ENCODE data around the gene KDM5A. TPM values are rescaled to one million over a fixed set of nuclear protein-coding genes. Genes with fewer than 3 reads are reported as not detected.
"Not testable (repeated sequence)": the region's sequence is repeated elsewhere in the genome, so short reads cannot be mapped to it uniquely, and the experiment has no call there.

KDM5A gene
- total RNA-seq, 1 experiment from 2014 or later = 43.0 TPM

- peak; percentile 39 for DNase-seq (ENCODE audit: low spot score)
Measured at GRCh38 chr12:332581-333205, 56.4 kb downstream of the KDM5A start.

GRCh38 chr12:331287-331686, 57.8 kb downstream of the KDM5A start:
- no peak for DNase-seq (ENCODE audit: low spot score)

GRCh38 chr12:325906-326305, 63.2 kb downstream of the KDM5A start:
- DNase-seq (ENCODE audit: low spot score) = no peak

DNA sequence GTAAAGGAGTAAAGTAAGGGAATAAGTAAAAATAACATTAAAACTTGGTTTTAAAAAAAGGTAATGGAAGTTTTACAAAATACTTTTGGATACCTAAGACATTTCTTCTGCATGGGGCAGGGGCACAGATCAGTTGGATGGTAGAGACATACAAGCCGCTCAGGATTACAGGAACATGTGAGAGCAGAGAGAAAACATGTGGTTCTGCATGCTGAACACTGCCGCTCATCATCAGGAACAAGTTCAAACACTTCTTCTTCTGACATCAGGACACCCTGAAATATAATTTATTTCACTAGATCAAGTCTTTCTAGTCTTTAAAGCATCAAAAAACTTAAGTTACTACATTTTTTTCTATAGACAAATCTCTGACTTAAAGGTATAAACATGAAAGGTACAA, 65.6 kb downstream of the KDM5A start:
- no peak for DNase-seq (ENCODE audit: low spot score)

GRCh38 chr12:321606-322326, 67.4 kb downstream of the KDM5A start:
- DNase-seq (ENCODE audit: low spot score) = no peak

- DNase-seq (ENCODE audit: low spot score) = no peak
Measured at GRCh38 chr12:318759-319515, 70.2 kb downstream of the KDM5A start.

- no peak for DNase-seq (ENCODE audit: low spot score)
Measured at GRCh38 chr12:308511-308910, 80.6 kb downstream of the KDM5A start.

- no peak for DNase-seq (ENCODE audit: low spot score)
Measured at GRCh38 chr12:307406-307805, 81.7 kb downstream of the KDM5A start.

GRCh38 chr12:304805-305204, 84.3 kb downstream of the KDM5A start:
- DNase-seq (ENCODE audit: low spot score) = no peak

DNA sequence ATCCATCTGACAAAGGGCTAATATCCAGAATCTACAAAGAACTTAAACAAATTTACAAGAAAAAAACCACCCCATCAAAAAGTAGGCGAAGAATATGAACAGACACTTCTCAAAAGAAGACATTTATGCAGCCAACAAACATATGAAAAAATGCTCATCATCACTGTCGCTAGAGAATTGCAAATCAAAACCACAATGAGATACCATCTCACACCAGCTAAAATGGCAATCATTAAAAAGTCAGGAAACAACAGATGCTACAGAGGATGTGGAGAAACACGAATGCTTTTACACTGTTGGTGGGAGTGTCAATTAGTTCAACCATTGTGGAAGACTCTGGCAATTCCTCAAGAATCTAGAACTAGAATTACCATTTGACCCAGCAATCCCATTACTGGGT, 86.4 kb downstream of the KDM5A start:
- DNase-seq (ENCODE audit: low spot score) = not testable (repeated sequence)

DNA sequence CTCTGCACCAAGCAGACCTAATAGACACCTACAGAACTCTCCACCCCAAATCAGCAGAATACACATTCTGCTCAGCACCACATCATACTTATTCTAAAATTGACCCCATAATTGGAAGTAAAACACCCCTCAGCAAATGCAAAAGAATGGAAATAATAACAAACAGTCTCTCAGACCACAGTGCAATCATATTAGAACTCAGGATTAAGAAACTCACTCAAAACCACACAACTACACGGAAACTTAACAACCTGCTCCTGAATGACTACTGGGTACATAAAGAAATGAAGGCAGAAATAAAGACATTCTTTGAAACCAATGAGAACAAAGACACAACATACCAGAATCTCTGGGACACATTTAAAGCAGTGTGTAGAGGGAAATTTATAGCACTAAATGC, 89.0 kb downstream of the KDM5A start:
- DNase-seq (ENCODE audit: low spot score) = not testable (repeated sequence)

DNA sequence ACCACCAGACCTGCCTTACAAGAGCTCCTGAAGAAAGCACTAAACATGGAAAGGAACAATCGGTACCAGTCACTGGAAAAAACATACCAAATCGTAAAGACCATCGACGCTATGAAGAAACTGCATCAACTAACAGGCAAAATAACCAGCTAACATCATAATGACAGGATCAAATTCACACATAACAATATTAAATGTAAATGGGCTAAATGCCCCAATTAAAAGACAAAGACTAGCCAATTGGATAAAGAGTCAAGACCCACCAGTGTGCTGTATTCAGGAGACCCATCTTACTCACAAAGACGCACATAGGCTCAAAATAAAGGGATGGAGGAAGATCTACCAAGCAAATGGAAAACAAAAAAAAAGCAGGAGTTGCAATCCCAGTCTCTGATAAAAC, 89.6 kb downstream of the KDM5A start:
- not testable (repeated sequence) for DNase-seq (ENCODE audit: low spot score)

DNA sequence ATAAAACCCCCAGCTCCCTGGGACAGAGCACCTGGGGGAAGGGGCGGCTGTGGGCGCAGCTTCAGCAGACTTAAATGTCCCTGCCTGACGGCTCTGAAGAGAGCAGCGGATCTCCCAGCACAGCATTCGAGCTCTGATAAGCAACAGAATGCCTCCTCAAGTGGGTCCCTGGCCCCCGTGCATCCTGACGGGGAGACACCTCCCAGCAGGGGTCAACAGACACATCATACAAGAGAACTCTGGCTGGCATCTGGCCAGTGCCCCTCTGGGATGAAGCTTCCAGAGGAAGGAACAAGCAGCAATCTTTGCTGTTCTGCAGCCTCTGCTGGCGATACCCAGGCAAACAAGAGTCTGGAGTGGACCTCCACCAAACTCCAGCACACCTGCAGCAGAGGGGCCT, 91.1 kb downstream of the KDM5A start:
- not testable (repeated sequence) for DNase-seq (ENCODE audit: low spot score)

- DNase-seq (ENCODE audit: low spot score) = no peak
Measured at GRCh38 chr12:295132-295531, 94.0 kb downstream of the KDM5A start.

GRCh38 chr12:293199-293598, 95.9 kb downstream of the KDM5A start:
- DNase-seq (ENCODE audit: low spot score) = no peak

- DNase-seq (ENCODE audit: low spot score) = no peak
Measured at GRCh38 chr12:292186-292585, 96.9 kb downstream of the KDM5A start.

- no peak for DNase-seq (ENCODE audit: low spot score)
Measured at GRCh38 chr12:291153-291723, 97.9 kb downstream of the KDM5A start.

GRCh38 chr12:288687-289086, 100.4 kb downstream of the KDM5A start:
- peak; percentile 22 for DNase-seq (ENCODE audit: low spot score)

DNA sequence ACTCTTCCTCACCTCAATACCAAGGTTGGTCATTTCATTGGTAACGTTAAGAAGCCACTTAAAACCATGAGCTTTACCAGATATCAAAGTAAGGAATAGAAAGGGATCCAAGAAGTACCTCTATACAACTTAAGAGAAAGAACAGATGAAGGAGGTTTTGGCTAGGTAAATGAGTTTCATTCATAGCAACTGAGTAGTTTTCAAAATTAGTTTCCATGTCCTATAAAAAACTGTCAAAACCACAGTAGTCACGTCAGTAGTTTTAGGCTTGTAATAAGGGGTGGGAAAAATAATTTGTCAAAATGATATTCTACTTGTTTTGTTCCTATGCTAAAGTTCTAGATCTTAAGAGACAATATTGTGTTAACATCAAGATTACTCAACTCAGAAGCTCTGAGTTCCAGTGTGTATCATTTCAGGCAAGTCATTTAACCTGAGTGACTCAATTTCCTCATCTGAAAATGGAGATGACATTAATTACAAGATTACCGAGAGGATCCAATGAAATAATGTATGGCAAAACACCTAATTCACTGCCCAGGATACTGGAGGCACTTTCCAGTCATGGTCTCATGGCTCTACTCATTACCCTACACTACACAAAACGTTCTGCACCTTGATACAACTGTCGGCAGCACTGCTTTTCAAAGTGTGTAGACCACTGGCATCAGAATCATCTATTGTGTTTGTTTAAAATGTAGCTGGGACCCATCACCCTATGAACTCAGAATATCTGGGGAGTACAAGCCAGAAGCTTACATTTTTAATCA, 102.4 kb downstream of the KDM5A start:
- no peak for DNase-seq (ENCODE audit: low spot score)

DNA sequence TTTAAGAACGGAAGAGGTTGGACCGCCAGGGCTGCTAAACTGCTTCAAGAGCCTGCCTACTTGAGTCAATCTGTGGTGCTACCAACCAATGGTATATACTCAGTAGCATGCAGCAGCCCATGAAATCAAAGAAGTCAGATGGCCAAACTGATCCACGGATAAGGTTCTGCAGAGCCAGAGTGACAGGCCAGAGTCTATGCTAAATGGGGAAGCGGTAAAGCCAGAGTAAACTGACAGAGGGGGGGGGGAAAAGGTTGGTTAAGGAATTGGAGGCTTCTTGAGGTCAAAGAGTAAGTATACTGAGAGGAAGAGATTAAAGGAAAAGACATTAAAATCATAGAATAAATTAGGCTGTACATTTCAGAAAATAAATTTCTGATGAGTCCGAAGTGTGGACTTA, 111.1 kb downstream of the KDM5A start:
- DNase-seq (ENCODE audit: low spot score) = no peak

GRCh38 chr12:275812-276211, 113.3 kb downstream of the KDM5A start:
- DNase-seq (ENCODE audit: low spot score) = no peak

DNA sequence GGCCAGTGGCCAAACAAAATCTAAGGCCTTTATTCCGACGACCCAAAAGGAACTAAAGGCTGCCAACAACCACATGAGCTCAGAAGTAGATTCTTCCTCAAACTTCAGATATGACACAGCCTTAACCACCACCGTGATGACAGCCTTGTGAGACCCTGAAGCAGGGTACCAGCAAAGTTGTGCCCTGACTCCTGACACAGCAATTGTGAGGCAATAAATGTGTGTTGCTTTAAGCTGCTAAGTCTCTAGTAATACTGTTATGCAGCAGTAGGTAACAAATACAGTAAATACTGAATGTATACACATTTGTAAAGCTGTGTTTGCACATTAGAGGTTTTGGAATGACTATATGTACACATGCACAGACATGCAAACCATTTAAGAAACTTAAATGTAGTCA, 115.7 kb downstream of the KDM5A start:
- DNase-seq (ENCODE audit: low spot score) = no peak
